ENCODE results near the gene TBL1XR1. TPM values are rescaled to one million over a fixed set of nuclear protein-coding genes. Genes with fewer than 3 reads are reported as not detected.
A peak's percentile ranks its signal among the peaks of the same experiment; 100 is the strongest.

TBL1XR1 gene
- total RNA-seq, 2 experiments from 2014 or later = 63.2 to 67.8 TPM

GRCh38 chr3:177196456-177197040, 734 bp downstream of the TBL1XR1 start:
- CTCF ChIA-PET = interaction anchor here (1.1 to 2.6 kb wide), 5 partner anchors 52 to 164 kb away, joined by 3 to 11 read pairs (median 5); no protein-coding TSS in a partner anchor
- Mint-ChIP-seq H3K4me3 (peak overlapping the region; percentile 97), H3K9me3 (no peaks in the 10 kb centered on the region), H3K27ac (peak overlapping the region; percentile 87), H3K27me3 (no peaks in the 10 kb centered on the region), H3K4me1 (ENCODE audit: low read depth) (peaks cover 56% of the 10 kb centered on the region), H3K36me3 (ENCODE audit: low read depth) (peaks cover 45% of the 10 kb centered on the region)
- no peaks in the 10 kb centered on the region for H3K36me3 ChIP-seq (ENCODE audit: insufficient read depth, low read length)
- no peaks in the 10 kb centered on the region for H3K27me3 ChIP-seq (ENCODE audit: control insufficient read depth in 1 of 2, insufficient read depth in 2 of 2, low read length in 2 of 2)
- peaks cover 54% of the 10 kb centered on the region for H3K4me1 ChIP-seq (ENCODE audit: insufficient read depth, low read length)
- TF ChIP-seq CTCF (IDR thresholded peaks at IDR 0.05) = no peak
- intact Hi-C loops (cut with DNase I, micrococcal nuclease) = loop anchor here (1.0 to 5.0 kb wide), 4 partner anchors 88 to 401 kb away; no protein-coding TSS in a partner anchor
- POLR2A ChIA-PET = interaction anchor here (0.7 to 11.9 kb wide), 39 partner anchors 14 to 884 kb away, joined by 3 to 523 read pairs (median 4); no protein-coding TSS in a partner anchor
- peak overlapping the region; percentile 95 for H3K4me3 ChIP-seq (ENCODE audit: low read length)
- H3K9me3 ChIP-seq (ENCODE audit: control insufficient read depth in 1 of 2, insufficient read depth in 1 of 2, low read length in 2 of 2) = no peaks in the 10 kb centered on the region
- peak; percentile 4 for ATAC-seq (ENCODE audit: poor library complexity)
- peak in 13 of 14 experiments; percentile 17 to 81 (median 44) for DNase-seq
- peak overlapping the region; percentile 82 to 98 for H3K27ac ChIP-seq (ENCODE audit: low read depth in 1 of 2, low read length in 2 of 2)

- peak overlapping the region; percentile 97 for H3K4me3 Mint-ChIP-seq
- Histone ChIP-seq H3K27ac (ENCODE audit: low read depth in 1 of 2, low read length in 2 of 2) (peak overlapping the region; percentile 68 to 98), H3K4me3 (ENCODE audit: low read length) (peak overlapping the region; percentile 95), H3K27me3 (ENCODE audit: control insufficient read depth in 1 of 2, insufficient read depth in 2 of 2, low read length in 2 of 2) (no peaks in the 10 kb centered on the region), H3K36me3 (ENCODE audit: insufficient read depth, low read length) (no peaks in the 10 kb centered on the region), H3K4me1 (ENCODE audit: insufficient read depth, low read length) (peaks cover 55% of the 10 kb centered on the region), H3K9me3 (ENCODE audit: control insufficient read depth in 1 of 2, insufficient read depth in 1 of 2, low read length in 2 of 2) (no peaks in the 10 kb centered on the region)
- no peak for TF ChIP-seq CTCF (IDR thresholded peaks at IDR 0.05)
- DNase-seq (peak in 9 of 14 experiments; percentile 11 to 72 (median 26)), ATAC-seq (ENCODE audit: poor library complexity) (peak; percentile 12)
- peak overlapping the region; percentile 87 for H3K27ac Mint-ChIP-seq
- peaks cover 45% of the 10 kb centered on the region for H3K36me3 Mint-ChIP-seq (ENCODE audit: low read depth)
- peaks cover 59% of the 10 kb centered on the region for H3K4me1 Mint-ChIP-seq (ENCODE audit: low read depth)
- CTCF ChIA-PET = interaction anchor here (1.2 to 2.5 kb wide), 3 partner anchors 51 to 164 kb away, joined by 5 to 7 read pairs (median 5); no protein-coding TSS in a partner anchor
- H3K9me3 Mint-ChIP-seq = no peaks in the 10 kb centered on the region
- intact Hi-C loops (cut with DNase I, micrococcal nuclease) = loop anchor here (2.0 to 5.0 kb wide), 3 partner anchors 87 to 401 kb away; no protein-coding TSS in a partner anchor
- POLR2A ChIA-PET = interaction anchor here (0.7 to 11.9 kb wide), 23 partner anchors 13 to 884 kb away, joined by 3 to 523 read pairs (median 4); no protein-coding TSS in a partner anchor
- no peaks in the 10 kb centered on the region for H3K27me3 Mint-ChIP-seq
Measured at GRCh38 chr3:177196008-177196455, 1.2 kb downstream of the TBL1XR1 start.

- Mint-ChIP-seq H3K36me3 (ENCODE audit: low read depth) (peaks cover 45% of the 10 kb centered on the region), H3K9me3 (no peaks in the 10 kb centered on the region), H3K4me1 (ENCODE audit: low read depth) (peaks cover 65% of the 10 kb centered on the region), H3K4me3 (peak overlapping the region; percentile 97), H3K27ac (peak overlapping the region; percentile 87), H3K27me3 (no peaks in the 10 kb centered on the region)
- intact Hi-C loops (cut with DNase I, micrococcal nuclease) = loop anchor here in 1 of 2 experiments (5.0 kb wide), 1 partner anchor 402 kb away; no protein-coding TSS in a partner anchor
- H3K4me3 ChIP-seq (ENCODE audit: low read length) = peak overlapping the region; percentile 95
- no peak for TF ChIP-seq CTCF (IDR thresholded peaks at IDR 0.05)
- peak overlapping the region; percentile 68 to 98 for H3K27ac ChIP-seq (ENCODE audit: low read depth in 1 of 2, low read length in 2 of 2)
- ChIA-PET POLR2A (interaction anchor here (0.8 to 11.9 kb wide), 16 partner anchors 15 to 885 kb away, joined by 3 to 523 read pairs (median 4); no protein-coding TSS in a partner anchor), CTCF (interaction anchor here (1.2 to 2.5 kb wide), 3 partner anchors 50 to 165 kb away, joined by 5 to 7 read pairs (median 5); no protein-coding TSS in a partner anchor)
- no peaks in the 10 kb centered on the region for H3K9me3 ChIP-seq (ENCODE audit: control insufficient read depth in 1 of 2, insufficient read depth in 1 of 2, low read length in 2 of 2)
- no peak for ATAC-seq (ENCODE audit: poor library complexity)
- H3K27me3 ChIP-seq (ENCODE audit: control insufficient read depth in 1 of 2, insufficient read depth in 2 of 2, low read length in 2 of 2) = no peaks in the 10 kb centered on the region
- no peaks in the 10 kb centered on the region for H3K36me3 ChIP-seq (ENCODE audit: insufficient read depth, low read length)
- peak in 4 of 14 experiments; percentile 35 to 46 (median 38) for DNase-seq
- H3K4me1 ChIP-seq (ENCODE audit: insufficient read depth, low read length) = peaks cover 55% of the 10 kb centered on the region
Measured at GRCh38 chr3:177195242-177195991, 1.9 kb downstream of the TBL1XR1 start.

All from CD4-positive, alpha-beta T cell (primary cell).